GM18505 (cell line): ENCODE measurements around the gene NEURL1B.
"Not testable (repeated sequence)": the region's sequence is repeated elsewhere in the genome, so short reads cannot be mapped to it uniquely, and the experiment has no call there.

ENCODE experiments used
- ATAC-seq: cut with Tn5 transposase; IDR thresholded peaks from one replicate; pipeline ENCODE4 v1.9.1; 2021; ENCODE audit not compliant: unreplicated experiment
- POLR2A ChIP-seq: IDR thresholded peaks from 4 replicates; pipeline ENCODE4 v1.6.1; 2011; ENCODE audit warnings: borderline replicate concordance; ENCODE audit not compliant: insufficient read depth, insufficient read length; ENCODE audit errors: extremely low read depth

The NEURL1B gene

GRCh38 chr5:172674155-172674554, 33.1 kb downstream of the NEURL1B start:
- TF ChIP-seq POLR2A, result no peak

GRCh38 chr5:172676914-172677475, 35.9 kb downstream of the NEURL1B start:
- no peak for TF ChIP-seq POLR2A
- no peak for ATAC-seq

More at GRCh38 chr5:172674155-172674554, 33.1 kb downstream of the NEURL1B start:
- no peak for ATAC-seq

GRCh38 chr5:172678362-172678874, 37.4 kb downstream of the NEURL1B start:
- not testable (repeated sequence) for ATAC-seq

GRCh38 chr5:172678902-172679301, 37.8 kb downstream of the NEURL1B start:
- ATAC-seq, result no peak
- no peak for TF ChIP-seq POLR2A

GRCh38 chr5:172679628-172680212, 38.7 kb downstream of the NEURL1B start:
- no peak for ATAC-seq
- no peak for TF ChIP-seq POLR2A

- no peak for ATAC-seq
- no peak for TF ChIP-seq POLR2A
These were observed 39.9 kb downstream of the NEURL1B start for GRCh38 chr5:172680921-172681320.

- TF ChIP-seq POLR2A, result no peak
- no peak for ATAC-seq
These were observed 40.4 kb downstream of the NEURL1B start for GRCh38 chr5:172681421-172681820.

- TF ChIP-seq POLR2A, result no peak
- ATAC-seq, result no peak
These were observed 42.2 kb downstream of the NEURL1B start for GRCh38 chr5:172683264-172683644.

GRCh38 chr5:172683645-172684471, 42.8 kb downstream of the NEURL1B start:
- no peak for ATAC-seq
- no peak for TF ChIP-seq POLR2A

GRCh38 chr5:172685091-172685490, 44.0 kb downstream of the NEURL1B start:
- TF ChIP-seq POLR2A, result no peak
- ATAC-seq, result no peak

- no peak for TF ChIP-seq POLR2A
- ATAC-seq, result no peak
These were observed 45.0 kb downstream of the NEURL1B start for GRCh38 chr5:172686111-172686510.

GRCh38 chr5:172686539-172687390, 45.7 kb downstream of the NEURL1B start:
- TF ChIP-seq POLR2A, result no peak
- ATAC-seq, result no peak

- no peak for ATAC-seq
- no peak for TF ChIP-seq POLR2A
These were observed 46.9 kb downstream of the NEURL1B start for GRCh38 chr5:172687940-172688339.
